GM21447 (cell line): ENCODE data around the gene MYH8.

Source experiments
- ATAC-seq: cut with Tn5 transposase; IDR thresholded peaks from one replicate; pipeline ENCODE4 v1.9.1; 2021; ENCODE audit not compliant: unreplicated experiment

The MYH8 gene

GRCh38 chr17:10421900-10422542, at the start of gene MYH8:
Gene MYH8 (minus strand): TSS chr17:10421950. CDS start chr17:10420227, 1,723 bp downstream.
- no peak for ATAC-seq

GRCh38 chr17:10469459-10469858, 47.7 kb upstream of the MYH8 start, which contains the start of gene MYH4:
Gene MYH4 (minus strand): TSS chr17:10469559. CDS start chr17:10466745, 2,814 bp downstream.
- ATAC-seq, result no peak

GRCh38 chr17:10463402-10463801, 41.7 kb upstream of the MYH8 start:
- no peak for ATAC-seq

GRCh38 chr17:10460062-10460461, 38.3 kb upstream of the MYH8 start:
- ATAC-seq, result no peak

- no peak for ATAC-seq
These were observed 37.0 kb upstream of the MYH8 start for GRCh38 chr17:10458701-10459100.

- ATAC-seq, result no peak
These were observed 36.2 kb upstream of the MYH8 start for GRCh38 chr17:10457952-10458351.

GRCh38 chr17:10447026-10447931, 25.5 kb upstream of the MYH8 start:
- ATAC-seq, result no peak

GRCh38 chr17:10439816-10440215, 18.1 kb upstream of the MYH8 start:
- no peak for ATAC-seq

GRCh38 chr17:10435096-10435495, 13.3 kb upstream of the MYH8 start:
- no peak for ATAC-seq

- ATAC-seq, result no peak
These were observed 7.8 kb upstream of the MYH8 start for GRCh38 chr17:10429421-10430045.

GRCh38 chr17:10428781-10429180, 7.0 kb upstream of the MYH8 start:
- ATAC-seq, result no peak

- ATAC-seq, result no peak
These were observed 539 bp downstream of the MYH8 start for GRCh38 chr17:10421211-10421610.

- no peak for ATAC-seq
These were observed 939 bp downstream of the MYH8 start for GRCh38 chr17:10420811-10421210.

- ATAC-seq, result no peak
These were observed 4.3 kb downstream of the MYH8 start for GRCh38 chr17:10417431-10417830.

- no peak for ATAC-seq
These were observed 6.6 kb downstream of the MYH8 start for GRCh38 chr17:10415161-10415560.

- ATAC-seq, result no peak
These were observed 18.2 kb downstream of the MYH8 start for GRCh38 chr17:10403589-10403988.

- ATAC-seq, result no peak
These were observed 23.4 kb downstream of the MYH8 start for GRCh38 chr17:10398352-10398751.

- ATAC-seq, result no peak
These were observed 25.1 kb downstream of the MYH8 start for GRCh38 chr17:10396524-10397163.

GRCh38 chr17:10394201-10394887, 27.4 kb downstream of the MYH8 start:
- ATAC-seq, result no peak

GRCh38 chr17:10392880-10393279, 28.9 kb downstream of the MYH8 start:
- ATAC-seq, result no peak

GRCh38 chr17:10385871-10386270, 35.9 kb downstream of the MYH8 start:
- no peak for ATAC-seq
